Hepatocyte (in vitro differentiated cells): ENCODE measurements around the gene POU2F1.

Source experiments
- CTCF ChIP-seq: fragments of 200-600 bp; sonication (generic); IDR thresholded peaks from 2 replicates; pipeline ENCODE4 v1.5.1; 2016; ENCODE audit warnings: antibody characterized with exemption, mild to moderate bottlenecking; ENCODE audit not compliant: poor library complexity
- EZH2 ChIP-seq: fragments of 200-600 bp; sonication (generic); IDR thresholded peaks from 2 replicates; pipeline ENCODE4 v1.6.1; 2016; ENCODE audit warnings: antibody characterized with exemption, mild to moderate bottlenecking, borderline replicate concordance
- EZH2phosphoT487 ChIP-seq: fragments of 200-600 bp; sonication (generic); IDR thresholded peaks from one replicate; pipeline ENCODE4 v1.6.1; 2018; ENCODE audit warnings: antibody characterized with exemption, mild to moderate bottlenecking, low read depth, moderate library complexity; ENCODE audit not compliant: unreplicated experiment, severe bottlenecking

- TF ChIP-seq CTCF (no peak), EZH2 (no peak), EZH2phosphoT487 (no peak)
Observed at GRCh38 chr1:167268347-167268787, 47.7 kb downstream of the POU2F1 start.
